GM19467 (cell line): ENCODE data around the gene CDH22.

Experiments
- ATAC-seq: cut with Tn5 transposase; IDR thresholded peaks from one replicate; pipeline ENCODE4 v1.9.1; 2021; ENCODE audit warnings: mild to moderate bottlenecking, moderate library complexity; ENCODE audit not compliant: unreplicated experiment

CDH22 gene

GRCh38 chr20:46127396-46128010, 180.8 kb downstream of the CDH22 start:
- ATAC-seq, result no peak

GRCh38 chr20:46126440-46127056, 181.8 kb downstream of the CDH22 start:
- ATAC-seq, result no peak
